ENCODE measurements around the gene PRG2. TPM values are rescaled to one million over a fixed set of nuclear protein-coding genes. Genes with fewer than 3 reads are reported as not detected.

PRG2 gene
- total and polyA plus RNA-seq, 2 of the 13 experiments (the other 11 are each of a cell fraction or from before 2014, with no cell fraction given), result not detected

DNA sequence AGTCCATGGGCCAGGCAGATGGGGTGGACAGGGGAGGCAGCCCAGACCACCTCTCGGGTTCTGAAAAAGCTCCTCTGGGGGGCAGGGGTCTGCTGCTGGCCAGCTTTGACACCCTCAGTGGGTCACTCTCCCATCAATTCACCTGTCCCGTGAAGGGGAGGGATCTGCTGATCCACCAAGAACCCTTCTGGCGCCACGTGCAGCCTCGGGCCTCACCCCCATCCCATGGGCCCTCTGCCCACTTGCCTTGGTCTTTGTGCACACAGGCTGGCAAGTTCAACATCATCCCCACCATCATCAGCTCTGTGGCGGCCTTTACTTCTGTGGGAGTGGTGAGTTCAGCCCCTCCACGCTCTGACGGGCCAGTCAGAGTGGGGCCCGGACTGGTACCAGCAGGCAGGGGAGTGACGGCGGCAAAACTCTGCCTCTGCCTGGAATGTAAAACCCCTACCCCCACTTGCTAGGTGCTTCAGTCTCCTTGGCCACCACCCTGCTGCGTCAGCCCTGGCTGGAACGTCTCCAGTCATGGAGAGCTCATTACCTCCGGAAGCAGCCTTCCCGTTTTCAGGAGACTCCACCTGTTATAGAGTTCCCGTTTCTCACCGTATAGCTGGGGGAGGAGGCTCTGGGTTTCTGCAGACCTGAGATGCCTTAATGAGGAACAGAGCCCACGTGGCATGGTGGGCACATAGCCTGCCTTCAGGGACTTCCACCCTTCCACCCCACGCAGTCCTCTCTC is 22.2 kb downstream of the PRG2 start:
- H2AFZ ChIP-seq (ENCODE audit: low read length), result no peak overlapping the region
- BruUV-seq (replicated peaks), result no TSS peak
- POLR2A ChIA-PET, result no interaction called here
- FAIRE-seq (no peak), DNase-seq (ENCODE audit: low spot score) (no peak), ATAC-seq (no peak)
- no peaks in the 10 kb centered on the region for H3K4me1 ChIP-seq (ENCODE audit: insufficient read depth, low read length)
- no peaks in the 10 kb centered on the region for H3K79me2 ChIP-seq (ENCODE audit: insufficient read depth, low read length)
- peaks cover 3 to 23% of the 10 kb centered on the region in 2 experiments for H3K27me3 ChIP-seq (ENCODE audit: control insufficient read depth in 1 of 2, insufficient read depth in 2 of 2, low read length in 2 of 2)
- H3K9me3 ChIP-seq (ENCODE audit: low read length), result no peaks in the 10 kb centered on the region
- no peak overlapping the region for H3K27ac ChIP-seq (ENCODE audit: extremely low read length, insufficient read depth, low read length)
- CTCF ChIA-PET (ENCODE audit: low intra/inter-chr PET ratio, low total read pairs), result no interaction called here
- intact Hi-C loops (cut with micrococcal nuclease; ENCODE audit: unreplicated experiment) (no loop called here), in situ Hi-C loops (cut with HindIII; ENCODE audit: extremely low pct_ligation_motif_present, low pct_unique_long_range_greater_than_20kb) (no loop called here)
- no peaks in the 10 kb centered on the region for H3K36me3 ChIP-seq (replicated peaks in 1 of 2; ENCODE audit: control insufficient read depth in 1 of 2, insufficient read depth in 2 of 2, low read length in 2 of 2)
- no peak overlapping the region for H3K4me2 ChIP-seq (ENCODE audit: low read depth, low read length)
- no peaks in the 10 kb centered on the region for H4K20me1 ChIP-seq (ENCODE audit: insufficient read depth, low read length)
- H3K4me3 ChIP-seq (replicated peaks in 1 of 3; ENCODE audit: insufficient read depth in 1 of 3, low read depth in 2 of 3, low read length in 3 of 3), result no peak overlapping the region
- TF ChIP-seq NFE2L2 (IDR thresholded peaks at IDR 0.05; ENCODE audit: low read length), result no peak
- no peak for TF ChIP-seq SMAD1 (CRISPR knock-in tag; IDR thresholded peaks at IDR 0.05; ENCODE audit: borderline replicate concordance, low read depth)
- TF ChIP-seq, protein P1, sequence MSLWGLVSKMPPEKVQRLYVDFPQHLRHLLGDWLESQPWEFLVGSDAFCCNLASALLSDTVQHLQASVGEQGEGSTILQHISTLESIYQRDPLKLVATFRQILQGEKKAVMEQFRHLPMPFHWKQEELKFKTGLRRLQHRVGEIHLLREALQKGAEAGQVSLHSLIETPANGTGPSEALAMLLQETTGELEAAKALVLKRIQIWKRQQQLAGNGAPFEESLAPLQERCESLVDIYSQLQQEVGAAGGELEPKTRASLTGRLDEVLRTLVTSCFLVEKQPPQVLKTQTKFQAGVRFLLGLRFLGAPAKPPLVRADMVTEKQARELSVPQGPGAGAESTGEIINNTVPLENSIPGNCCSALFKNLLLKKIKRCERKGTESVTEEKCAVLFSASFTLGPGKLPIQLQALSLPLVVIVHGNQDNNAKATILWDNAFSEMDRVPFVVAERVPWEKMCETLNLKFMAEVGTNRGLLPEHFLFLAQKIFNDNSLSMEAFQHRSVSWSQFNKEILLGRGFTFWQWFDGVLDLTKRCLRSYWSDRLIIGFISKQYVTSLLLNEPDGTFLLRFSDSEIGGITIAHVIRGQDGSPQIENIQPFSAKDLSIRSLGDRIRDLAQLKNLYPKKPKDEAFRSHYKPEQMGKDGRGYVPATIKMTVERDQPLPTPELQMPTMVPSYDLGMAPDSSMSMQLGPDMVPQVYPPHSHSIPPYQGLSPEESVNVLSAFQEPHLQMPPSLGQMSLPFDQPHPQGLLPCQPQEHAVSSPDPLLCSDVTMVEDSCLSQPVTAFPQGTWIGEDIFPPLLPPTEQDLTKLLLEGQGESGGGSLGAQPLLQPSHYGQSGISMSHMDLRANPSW (CRISPR knock-in tag; IDR thresholded peaks at IDR 0.05; ENCODE audit: borderline replicate concordance), result no peak
- TF ChIP-seq FOXA1 (IDR thresholded peaks at IDR 0.05), result no peak
- TF ChIP-seq FOXA1 (CRISPR knock-in tag; IDR thresholded peaks at IDR 0.05), result no peak
- no peak for TF ChIP-seq CAMTA2 (CRISPR knock-in tag; IDR thresholded peaks at IDR 0.05; ENCODE audit: borderline replicate concordance)
- TF ChIP-seq ZNF124 (CRISPR knock-in tag; IDR thresholded peaks at IDR 0.05), result no peak
- TF ChIP-seq NR1H2 (CRISPR knock-in tag; IDR thresholded peaks at IDR 0.05; ENCODE audit: borderline replicate concordance, low read depth), result no peak
- no peak for TF ChIP-seq ELF4 (CRISPR knock-in tag; IDR thresholded peaks at IDR 0.05; ENCODE audit: borderline replicate concordance)
- TF ChIP-seq ZNF547 (CRISPR knock-in tag; IDR thresholded peaks at IDR 0.05), result no peak
- TF ChIP-seq ZNF264 (CRISPR knock-in tag; IDR thresholded peaks at IDR 0.05), result no peak
- TF ChIP-seq, protein P2, sequence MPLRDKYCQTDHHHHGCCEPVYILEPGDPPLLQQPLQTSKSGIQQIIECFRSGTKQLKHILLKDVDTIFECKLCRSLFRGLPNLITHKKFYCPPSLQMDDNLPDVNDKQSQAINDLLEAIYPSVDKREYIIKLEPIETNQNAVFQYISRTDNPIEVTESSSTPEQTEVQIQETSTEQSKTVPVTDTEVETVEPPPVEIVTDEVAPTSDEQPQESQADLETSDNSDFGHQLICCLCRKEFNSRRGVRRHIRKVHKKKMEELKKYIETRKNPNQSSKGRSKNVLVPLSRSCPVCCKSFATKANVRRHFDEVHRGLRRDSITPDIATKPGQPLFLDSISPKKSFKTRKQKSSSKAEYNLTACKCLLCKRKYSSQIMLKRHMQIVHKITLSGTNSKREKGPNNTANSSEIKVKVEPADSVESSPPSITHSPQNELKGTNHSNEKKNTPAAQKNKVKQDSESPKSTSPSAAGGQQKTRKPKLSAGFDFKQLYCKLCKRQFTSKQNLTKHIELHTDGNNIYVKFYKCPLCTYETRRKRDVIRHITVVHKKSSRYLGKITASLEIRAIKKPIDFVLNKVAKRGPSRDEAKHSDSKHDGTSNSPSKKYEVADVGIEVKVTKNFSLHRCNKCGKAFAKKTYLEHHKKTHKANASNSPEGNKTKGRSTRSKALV (CRISPR knock-in tag; IDR thresholded peaks at IDR 0.05), result no peak
- TF ChIP-seq ZNF788 (CRISPR knock-in tag; IDR thresholded peaks at IDR 0.05; ENCODE audit: borderline replicate concordance), result no peak
- TF ChIP-seq KMT2B (CRISPR knock-in tag; IDR thresholded peaks at IDR 0.05), result no peak
- no peak for TF ChIP-seq DPF2 (CRISPR knock-in tag; IDR thresholded peaks at IDR 0.05; ENCODE audit: borderline replicate concordance, low read depth)
- TF ChIP-seq ZNF33A (CRISPR knock-in tag; IDR thresholded peaks at IDR 0.05; ENCODE audit: borderline replicate concordance), result no peak
- TF ChIP-seq SP140L (CRISPR knock-in tag; IDR thresholded peaks at IDR 0.05; ENCODE audit: borderline replicate concordance), result no peak
- no peak for TF ChIP-seq ZNF496 (CRISPR knock-in tag; IDR thresholded peaks at IDR 0.05; ENCODE audit: insufficient replicate concordance)
- WGBS (ENCODE audit: low lambda C conversion rate), result 80% methylated on average over 1 of the region's 19 CpGs
- H3K9ac ChIP-seq (ENCODE audit: insufficient read depth, low read depth, low read length), result no peak overlapping the region
